ENCODE data around the gene ADAMTS9.

- no peak for TF ChIP-seq POLR2A (IDR thresholded peaks at IDR 0.05)
- no peak for TF ChIP-seq CTCF (IDR thresholded peaks at IDR 0.05)
These were observed 164.5 kb downstream of the ADAMTS9 start for GRCh38 chr3:64523324-64523723.

Data from testis (tissue), 2 donors.